Measurements from ENCODE around the gene NPDC1. TPM values are rescaled to one million over a fixed set of nuclear protein-coding genes. Genes with fewer than 3 reads are reported as not detected.

Gene NPDC1
- total and polyA plus RNA-seq, 2 of the 8 experiments (the other 6 are each of a cell fraction or from before 2014, with no cell fraction given) = 26.2 to 44.1 TPM

DNA sequence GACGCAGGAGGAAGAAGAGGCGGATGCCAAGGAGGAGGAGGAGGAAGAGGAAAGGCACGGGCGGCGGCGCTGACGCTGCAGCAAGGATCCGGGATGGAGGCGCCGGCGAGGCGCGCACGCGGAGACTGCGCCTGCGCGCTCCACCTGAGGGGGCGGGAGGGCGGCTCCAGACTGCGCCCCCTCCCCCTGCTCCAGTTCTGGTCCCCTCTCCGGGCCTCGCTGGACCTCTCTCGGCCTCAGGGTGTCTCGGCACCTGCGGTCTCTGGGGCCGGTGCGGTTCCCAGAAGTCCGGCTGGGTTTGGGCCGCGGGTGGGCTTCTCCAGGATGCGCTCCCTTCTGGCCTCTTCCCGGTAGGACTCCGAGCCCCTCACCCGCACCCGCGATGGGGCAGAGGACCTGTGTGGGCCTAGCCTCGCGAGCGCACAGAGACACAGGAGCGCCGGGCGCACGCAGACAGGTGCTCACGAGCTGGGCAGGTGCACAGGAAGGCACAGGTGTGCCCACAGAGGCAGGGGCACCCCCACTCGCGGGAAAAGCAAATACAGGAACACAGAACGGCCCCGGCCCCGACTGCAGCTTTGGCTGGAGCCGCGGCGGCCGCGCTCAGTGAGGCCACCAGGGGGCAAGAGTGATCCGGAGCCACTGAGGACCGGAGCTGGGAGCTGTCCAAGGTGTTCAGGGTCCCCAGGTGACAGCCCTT, at the start of gene NPDC1 (continued):
- TF ChIP-seq CHD7 (IDR thresholded peaks at IDR 0.05; ENCODE audit: insufficient replicate concordance, low read length) (no peak), ATF2 (IDR thresholded peaks at IDR 0.05; ENCODE audit: low read length) (no peak), KDM1A (IDR thresholded peaks at IDR 0.05; ENCODE audit: borderline replicate concordance, low read length) (no peak), SIN3A (conservative IDR thresholded peaks at IDR 0.05 in 1 of 2, IDR thresholded peaks at IDR 0.05 in 1 of 2; ENCODE audit: low read depth in 1 of 2, low read length in 2 of 2) (peak; percentile 99), TCF12 (IDR thresholded peaks at IDR 0.05; ENCODE audit: low read depth, low read length) (0 out of 2 replicates have a peak, but pooled peaks have one; percentile 58), RXRA (IDR thresholded peaks at IDR 0.05; ENCODE audit: insufficient read depth, low read depth, low read length) (no peak), CHD1 (IDR thresholded peaks at IDR 0.05; ENCODE audit: low read depth, low read length) (no peak), SP2 (IDR thresholded peaks at IDR 0.05; ENCODE audit: low read length) (no peak), CHD2 (IDR thresholded peaks at IDR 0.05; ENCODE audit: low read length) (0 out of 2 replicates have a peak, but pooled peaks have one; percentile 34)
